NCI-H187 treated with DMSO at 0.1 percent for 48 hours (cell line): ENCODE measurements around the gene MTCL1.

Experiments
- DNase-seq: peaks from one replicate; lab custom pipeline; 2025; lab: John Stamatoyannopoulos, UW

MTCL1 gene

GRCh38 chr18:8812631-8813030 lies 107.3 kb downstream of the MTCL1 start:
- no peak for DNase-seq

- DNase-seq, result no peak
Measured at GRCh38 chr18:8813611-8814010, 108.3 kb downstream of the MTCL1 start.

GRCh38 chr18:8814206-8814605 lies 108.8 kb downstream of the MTCL1 start:
- DNase-seq, result no peak

GRCh38 chr18:8816220-8816619 lies 110.9 kb downstream of the MTCL1 start:
- no peak for DNase-seq

GRCh38 chr18:8816816-8817215 lies 111.5 kb downstream of the MTCL1 start:
- DNase-seq, result no peak

GRCh38 chr18:8818982-8819381 lies 113.6 kb downstream of the MTCL1 start:
- DNase-seq, result no peak

- DNase-seq, result no peak
Measured at GRCh38 chr18:8820396-8821082, 115.2 kb downstream of the MTCL1 start.

GRCh38 chr18:8821083-8821465 lies 115.7 kb downstream of the MTCL1 start:
- DNase-seq, result no peak

GRCh38 chr18:8821531-8821930 lies 116.2 kb downstream of the MTCL1 start:
- no peak for DNase-seq

- DNase-seq, result no peak
Measured at GRCh38 chr18:8822643-8823042, 117.3 kb downstream of the MTCL1 start.

GRCh38 chr18:8823530-8823929 lies 118.2 kb downstream of the MTCL1 start:
- no peak for DNase-seq

- DNase-seq, result no peak
Measured at GRCh38 chr18:8824846-8825245, 119.5 kb downstream of the MTCL1 start.

- DNase-seq, result no peak
Measured at GRCh38 chr18:8825273-8825672, 119.9 kb downstream of the MTCL1 start.

- DNase-seq, result no peak
Measured at GRCh38 chr18:8825729-8826375, 120.5 kb downstream of the MTCL1 start.

GRCh38 chr18:8826514-8826913 lies 121.2 kb downstream of the MTCL1 start:
- no peak for DNase-seq

- no peak for DNase-seq
Measured at GRCh38 chr18:8826971-8827370, 121.6 kb downstream of the MTCL1 start.

GRCh38 chr18:8828300-8828699 lies 122.9 kb downstream of the MTCL1 start:
- DNase-seq, result no peak

GRCh38 chr18:8828798-8829197 lies 123.4 kb downstream of the MTCL1 start:
- DNase-seq, result no peak

GRCh38 chr18:8830067-8831060 lies 125.0 kb downstream of the MTCL1 start:
- DNase-seq, result no peak

- DNase-seq, result no peak
Measured at GRCh38 chr18:8831112-8831511, 125.8 kb downstream of the MTCL1 start.

- DNase-seq, result no peak
Measured at GRCh38 chr18:8831531-8831930, 126.2 kb downstream of the MTCL1 start.

GRCh38 chr18:8833480-8833879 lies 128.1 kb downstream of the MTCL1 start:
- no peak for DNase-seq

GRCh38 chr18:8834881-8835280 lies 129.5 kb downstream of the MTCL1 start:
- no peak for DNase-seq
